MCF 10A (cell line): ENCODE results near the gene NES. TPM values are rescaled to one million over a fixed set of nuclear protein-coding genes. Genes with fewer than 3 reads are reported as not detected.

Experiments
- BruUV-seq: library from RNA; stranded (reverse); fragments of 400-500 nt; replicated peaks from 2 replicates; lab custom pipeline; 2021; lab: Mats Ljungman, UMichigan
- CTCF ChIA-PET: fragments of 300-600 bp; sonication (Branson Sonifier 250); formaldehyde crosslinking; extraction: SDS; loops from one replicate; lab custom pipeline; 2021; ENCODE audit warnings: antibody characterized with exemption, inconsistent platforms; lab: Yijun Ruan, JAX
- POLR2A ChIA-PET: fragments of 300-600, 350-650 bp; sonication (Branson Sonifier 250); formaldehyde crosslinking; extraction: SDS; loops from one replicate; lab custom pipeline; 2020; ENCODE audit warnings: antibody characterized with exemption, inconsistent platforms; lab: Yijun Ruan, JAX
- DNase-seq: peaks from one replicate; pipeline ENCODE4 v3.0.0-alpha.2; 2018; ENCODE audit not compliant: unreplicated experiment
- H3K27ac Mint-ChIP-seq: one replicate; pipeline ENCODE4 v1.8.0; 2022; ENCODE audit warnings: mild to moderate bottlenecking, low read depth, mixed read lengths; ENCODE audit not compliant: unreplicated experiment
- H3K27me3 Mint-ChIP-seq: one replicate; pipeline ENCODE4 v1.8.0; 2022; ENCODE audit warnings: mixed read lengths; ENCODE audit not compliant: insufficient read depth, unreplicated experiment
- H3K36me3 Mint-ChIP-seq: one replicate; pipeline ENCODE4 v1.8.0; 2022; ENCODE audit warnings: mild to moderate bottlenecking, moderate library complexity, mixed read lengths; ENCODE audit not compliant: insufficient read depth, unreplicated experiment
- H3K4me1 Mint-ChIP-seq: one replicate; pipeline ENCODE4 v1.8.0; 2022; ENCODE audit warnings: mixed read lengths; ENCODE audit not compliant: insufficient read depth, unreplicated experiment
- H3K4me3 Mint-ChIP-seq: one replicate; pipeline ENCODE4 v1.8.0; 2022; ENCODE audit warnings: mild to moderate bottlenecking, moderate library complexity, mixed read lengths; ENCODE audit not compliant: unreplicated experiment
- H3K9me3 Mint-ChIP-seq: one replicate; pipeline ENCODE4 v1.8.0; 2022; ENCODE audit warnings: mixed read lengths; ENCODE audit not compliant: unreplicated experiment
- CTCF ChIP-seq: fragments of 200-600 bp; IDR thresholded peaks from one replicate; pipeline ENCODE4 v1.8.0; 2022; ENCODE audit warnings: antibody characterized with exemption, mild to moderate bottlenecking; ENCODE audit not compliant: unreplicated experiment
- intact Hi-C: fragments of 100-400 bp; cut with micrococcal nuclease; formaldehyde crosslinking; loops from 2 replicates; pipeline ENCODE4 v1.14.1; 2022
- total RNA-seq: library from RNA; stranded (reverse); gene quantifications from 2 replicates; pipeline ENCODE4 v1.2.3, GENCODE V29; 2022

Gene NES
- total RNA-seq, 1 experiment from 2014 or later = not detected

GRCh38 chr1:156643049-156643777 lies 34.0 kb downstream of the NES start:
- POLR2A ChIA-PET = interaction anchor here (1.1 to 1.2 kb wide), 2 partner anchors 18 to 23 kb away, joined by 3 to 5 read pairs; no protein-coding TSS in a partner anchor
- Mint-ChIP-seq H3K27ac (no peak overlapping the region), H3K4me3 (no peak overlapping the region), H3K36me3 (peaks cover 13% of the 10 kb centered on the region), H3K9me3 (no peaks in the 10 kb centered on the region), H3K27me3 (peaks cover 30% of the 10 kb centered on the region), H3K4me1 (peaks cover 15% of the 10 kb centered on the region)
- TF ChIP-seq CTCF = no peak
- intact Hi-C loops = no loop called here
- BruUV-seq = no TSS peak
- no peak for DNase-seq
- CTCF ChIA-PET = interaction anchor here (0.7 to 11.5 kb wide), 8 partner anchors 10 to 258 kb away, joined by 3 to 154 read pairs (median 10); no protein-coding TSS in a partner anchor

GRCh38 chr1:156642265-156643048 lies 34.8 kb downstream of the NES start:
- POLR2A ChIA-PET = interaction anchor here (1.1 to 1.2 kb wide), 2 partner anchors 18 to 22 kb away, joined by 3 to 5 read pairs; no protein-coding TSS in a partner anchor

GRCh38 chr1:156641761-156642264 lies 35.4 kb downstream of the NES start, which contains the start of gene BCAN:
Gene BCAN, plus strand, starts transcription at chr1:156642117. Its CDS starts 3,938 bp downstream, at chr1:156646055.
- ChIA-PET CTCF (interaction anchor here (0.6 to 11.5 kb wide), 6 partner anchors 16 to 666 kb away, joined by 3 to 154 read pairs (median 7); no protein-coding TSS in a partner anchor), POLR2A (no interaction called here)
- H3K36me3 Mint-ChIP-seq = peaks cover 13% of the 10 kb centered on the region
- H3K9me3 Mint-ChIP-seq = no peaks in the 10 kb centered on the region
- peaks cover 36% of the 10 kb centered on the region for H3K27me3 Mint-ChIP-seq
- BruUV-seq = no TSS peak
- no peak for TF ChIP-seq CTCF
- no peak within 1 kb of the TSS for H3K4me3 Mint-ChIP-seq
- intact Hi-C loops = no loop called here
- H3K27ac Mint-ChIP-seq = no peak within 1 kb of the TSS
- no peak for DNase-seq
- peaks cover 15% of the 10 kb centered on the region for H3K4me1 Mint-ChIP-seq

More at GRCh38 chr1:156642265-156643048, 34.8 kb downstream of the NES start:
- DNase-seq = no peak
- BruUV-seq = no TSS peak
- H3K36me3 Mint-ChIP-seq = peaks cover 13% of the 10 kb centered on the region
- H3K4me1 Mint-ChIP-seq = peaks cover 15% of the 10 kb centered on the region
- H3K4me3 Mint-ChIP-seq = no peak overlapping the region
- CTCF ChIA-PET = interaction anchor here (0.6 to 11.5 kb wide), 5 partner anchors 15 to 211 kb away, joined by 3 to 154 read pairs (median 15); no protein-coding TSS in a partner anchor
- no peak for TF ChIP-seq CTCF
- no peaks in the 10 kb centered on the region for H3K9me3 Mint-ChIP-seq
- H3K27me3 Mint-ChIP-seq = peaks cover 35% of the 10 kb centered on the region
- intact Hi-C loops = no loop called here
- no peak overlapping the region for H3K27ac Mint-ChIP-seq
